Fibroblast of gingiva (primary cell): ENCODE data around the gene API5.
"Not testable (repeated sequence)": the region's sequence is repeated elsewhere in the genome, so short reads cannot be mapped to it uniquely, and the experiment has no call there.

ENCODE experiments used
- DNase-seq: peaks from one replicate; pipeline ENCODE4 v3.0.0-alpha.2; 2011; ENCODE audit warnings: low read depth

API5 gene

DNA sequence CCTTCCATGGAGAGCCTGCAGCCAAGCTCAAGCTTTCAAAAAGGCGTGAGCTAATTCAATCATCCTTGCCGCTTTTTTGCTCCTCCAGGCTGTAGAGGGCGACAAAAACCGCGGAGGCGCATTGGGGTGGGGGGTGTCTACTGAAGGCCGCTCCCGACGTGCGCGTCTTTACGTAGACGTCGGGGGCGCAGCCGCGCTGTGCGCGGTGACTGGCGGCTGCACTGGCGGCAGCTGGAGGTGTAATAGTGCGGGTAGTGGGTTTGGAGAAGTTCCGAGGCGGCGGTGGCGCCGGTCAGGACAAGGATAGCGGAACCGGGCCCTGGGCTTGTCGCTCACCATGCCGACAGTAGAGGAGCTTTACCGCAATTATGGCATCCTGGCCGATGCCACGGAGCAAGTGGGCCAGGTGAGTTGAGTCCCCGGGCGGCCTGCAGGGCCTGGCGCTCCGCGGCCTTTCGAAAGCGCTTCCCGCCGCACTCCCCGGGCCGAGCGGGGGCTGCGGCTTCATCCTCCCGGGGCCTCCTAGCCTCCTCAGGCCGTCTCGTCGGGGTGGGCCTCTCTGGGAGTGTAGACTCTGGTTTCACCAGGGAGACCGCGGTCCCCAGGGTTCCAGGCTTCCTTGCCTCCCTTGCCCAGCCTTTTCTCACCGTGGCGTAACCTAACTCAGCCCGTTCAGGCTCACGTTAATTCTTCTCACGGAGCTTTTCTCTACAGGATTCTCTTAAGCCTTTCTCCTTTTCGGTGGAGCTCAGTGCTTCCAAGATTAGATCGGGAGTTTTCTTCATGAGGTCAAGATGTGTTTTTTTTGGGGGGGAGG is at the start of gene API5:
TSS of gene API5 (plus strand) at position 206 of the 817 bp plus-strand sequence. CDS start at position 338, 132 bp downstream.
- peak; percentile 90 for DNase-seq

DNA sequence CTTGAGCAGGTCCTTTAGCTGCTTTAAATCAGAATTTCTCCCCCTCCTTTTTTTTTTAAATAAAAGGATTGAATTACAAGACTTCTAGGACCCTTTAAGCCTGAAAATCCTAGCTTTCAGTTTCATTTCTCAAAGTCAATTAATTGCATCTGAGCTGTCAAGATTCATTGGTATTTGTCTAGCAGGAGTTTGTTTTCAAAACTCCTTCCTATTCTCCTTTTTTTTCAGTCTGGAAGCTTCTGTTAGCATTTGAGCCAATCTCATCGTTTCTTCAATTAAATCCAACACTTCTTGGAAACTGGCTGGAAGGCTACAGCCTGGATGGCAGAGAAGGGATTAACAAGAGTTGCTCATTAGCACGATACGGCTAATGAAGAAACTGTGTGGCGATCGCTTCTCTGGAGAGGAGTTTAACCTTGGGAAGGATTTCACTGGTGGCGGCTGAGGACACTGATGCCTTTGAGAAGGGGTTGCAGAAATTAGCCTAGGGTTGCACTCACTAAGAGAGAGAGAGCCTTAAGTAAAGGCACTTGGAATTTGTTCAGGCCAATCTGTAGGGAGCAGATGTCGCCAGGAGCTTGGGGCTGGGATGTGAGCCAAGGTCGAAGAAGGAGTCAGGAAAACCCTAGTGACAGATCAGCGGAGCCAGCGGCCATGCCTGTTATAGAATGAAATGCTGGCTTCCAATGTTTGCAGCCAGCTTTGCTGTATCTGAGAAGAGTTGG is 43.8 kb upstream of the API5 start:
- no peak for DNase-seq

DNA sequence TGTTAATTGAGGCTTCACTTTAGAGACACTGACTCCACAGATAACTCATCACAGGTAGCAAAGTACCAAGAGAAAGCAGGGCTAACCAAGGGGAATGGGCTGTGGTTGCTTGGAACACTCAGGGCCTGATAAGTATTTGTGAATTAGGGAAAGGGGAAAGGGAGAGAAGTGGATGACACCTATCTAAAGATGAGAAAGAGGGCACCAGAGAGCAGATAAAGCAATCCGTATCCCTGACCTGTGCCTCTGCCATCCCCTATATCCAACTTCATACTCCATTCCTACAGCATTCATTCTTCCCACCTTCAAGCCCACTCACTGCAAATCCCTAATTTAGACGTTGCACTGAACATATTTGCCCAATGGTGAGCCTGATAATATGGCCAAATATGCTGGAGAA is 43.0 kb upstream of the API5 start:
- no peak for DNase-seq

DNA sequence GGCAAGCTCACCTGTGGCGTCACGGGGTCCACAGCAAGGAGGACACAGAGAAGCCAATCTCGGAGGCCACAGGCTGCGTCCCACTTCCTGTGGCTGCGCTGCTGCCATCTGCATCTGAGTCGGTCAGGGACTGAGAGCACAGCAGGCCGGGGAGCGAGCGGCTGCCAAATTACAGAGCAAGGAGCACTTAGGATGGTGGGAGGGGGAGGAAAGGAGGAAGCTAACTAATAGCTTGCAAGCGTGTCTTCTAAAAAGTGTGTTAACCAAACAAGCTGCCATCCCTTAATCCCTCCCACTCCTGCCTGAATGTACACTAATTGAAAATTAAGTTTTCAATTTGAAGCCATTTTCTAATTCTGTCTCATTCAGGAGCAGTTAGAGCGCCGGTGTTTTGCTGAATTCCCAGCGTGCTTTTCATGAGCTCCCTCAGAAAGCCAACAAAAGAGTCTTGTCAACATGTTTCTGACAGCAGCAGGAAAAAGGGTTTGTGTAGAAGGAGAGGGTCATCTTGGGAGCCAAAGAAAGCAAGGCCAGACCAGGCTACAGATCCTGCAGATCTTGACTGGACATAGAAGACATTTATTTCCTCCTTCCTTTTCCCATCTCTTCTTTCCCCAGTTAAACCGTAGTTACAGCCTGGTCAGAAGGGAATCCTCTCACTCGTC is 42.4 kb upstream of the API5 start:
- no peak for DNase-seq

DNA sequence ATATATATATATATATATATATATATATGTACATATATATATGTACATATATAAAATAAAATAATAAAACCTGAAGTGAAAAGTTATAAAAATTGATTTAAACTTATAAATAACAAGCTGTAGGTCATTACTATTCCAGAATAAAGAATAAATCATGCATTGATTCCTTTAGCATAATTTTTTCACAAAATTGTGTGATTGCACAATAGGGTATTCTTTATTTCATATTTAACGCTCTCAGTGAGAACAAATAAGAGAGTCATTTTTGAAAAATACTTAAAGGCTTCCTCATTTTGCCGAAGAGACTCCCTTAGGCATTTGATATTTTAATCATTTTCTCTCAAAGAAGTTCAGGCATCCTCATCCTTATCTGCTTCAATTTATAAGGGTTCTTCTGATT is 41.3 kb upstream of the API5 start:
- DNase-seq = no peak

DNA sequence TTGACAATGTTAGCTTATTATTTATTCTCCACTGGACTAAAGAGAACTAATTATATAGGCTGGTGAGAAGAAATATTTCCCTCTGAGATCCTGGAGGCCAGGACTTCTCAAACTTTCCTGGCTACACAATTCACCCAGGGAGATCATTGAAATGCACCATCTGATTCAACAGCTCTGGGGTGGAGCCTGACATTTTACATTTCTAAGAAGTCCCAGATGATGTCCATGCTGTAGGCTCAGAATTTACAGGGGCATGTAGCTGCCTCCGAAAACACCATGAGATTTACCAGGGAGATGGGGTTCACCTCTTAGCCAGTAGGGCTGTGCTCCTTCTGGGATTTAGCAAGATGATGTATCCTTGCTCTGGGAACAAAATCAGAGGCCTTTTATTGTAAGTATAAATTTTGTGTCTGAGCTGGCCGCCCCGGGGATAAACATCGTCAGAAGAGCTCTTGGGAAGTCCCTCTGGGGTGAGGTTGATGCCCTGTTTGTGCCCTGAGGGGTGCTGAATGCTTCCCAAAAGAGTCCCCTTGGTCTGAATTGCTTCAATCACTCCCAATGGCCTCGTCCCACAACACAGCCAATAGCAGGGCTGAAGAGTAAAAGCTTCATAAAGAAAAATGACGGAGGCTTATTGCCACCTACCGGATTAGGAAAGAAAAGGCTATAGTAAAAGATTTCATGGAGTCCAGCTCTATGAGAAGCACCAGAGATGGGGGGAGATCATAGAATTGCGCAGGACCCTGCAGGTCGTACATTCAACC is 33.4 kb upstream of the API5 start:
- no peak for DNase-seq

DNA sequence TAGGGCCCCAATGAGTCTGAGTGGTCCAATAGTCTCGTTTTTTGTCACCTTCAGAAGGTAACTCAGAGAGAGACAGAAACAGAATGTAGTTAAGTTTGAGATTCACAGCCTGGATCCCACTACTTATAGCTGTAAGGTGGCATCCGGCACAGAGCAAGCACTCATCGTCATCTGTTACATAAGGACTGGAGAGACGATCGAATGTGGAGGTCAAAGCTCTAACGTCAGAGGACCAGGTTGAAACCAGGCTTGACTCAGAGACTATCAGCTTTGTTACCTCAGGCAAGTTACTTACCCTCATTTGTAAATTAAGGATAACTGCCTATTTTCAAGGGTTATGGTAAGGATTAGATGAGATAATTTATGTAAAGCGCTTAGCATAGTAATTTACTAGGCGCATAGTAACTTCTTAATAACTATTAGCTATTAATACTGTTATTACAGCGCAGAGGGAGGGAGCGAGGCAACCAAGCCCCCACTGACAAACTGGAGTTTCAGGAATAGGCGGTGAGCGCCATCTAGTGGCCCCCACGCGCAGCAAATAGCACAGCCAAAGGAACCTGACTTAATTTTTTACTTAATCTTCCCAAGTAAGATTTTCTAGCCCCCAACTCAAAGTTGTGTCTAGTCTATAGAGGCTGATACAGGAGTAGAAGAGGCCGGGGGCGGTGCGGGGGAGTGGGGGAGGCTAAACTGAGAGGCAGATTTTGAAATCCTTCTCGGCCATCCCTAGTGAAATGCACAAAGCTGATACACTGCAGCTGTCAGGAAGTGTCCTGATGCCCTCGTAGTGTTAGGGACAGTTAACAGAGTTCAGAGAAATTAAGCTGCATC is 29.0 kb upstream of the API5 start:
- DNase-seq = peak; percentile 6

DNA sequence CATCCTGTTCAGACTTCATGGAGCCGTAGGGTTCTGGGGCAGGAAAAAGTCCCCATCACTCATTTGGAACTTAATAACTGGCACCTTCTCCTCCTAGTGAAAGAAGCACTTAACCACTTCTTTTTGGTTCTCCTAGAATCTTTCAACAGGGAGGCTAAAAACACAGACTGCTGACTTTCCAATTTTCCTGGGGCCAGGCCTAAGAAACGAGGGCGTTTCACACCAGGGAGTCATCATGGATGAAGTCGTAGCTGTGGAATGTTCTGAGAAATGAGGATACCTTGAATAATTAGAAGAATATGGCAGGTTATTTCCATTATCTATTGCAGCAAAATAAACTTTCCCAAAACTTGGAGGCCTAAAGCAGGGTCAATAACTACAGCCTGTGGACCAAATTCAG is 26.0 kb upstream of the API5 start:
- no peak for DNase-seq

DNA sequence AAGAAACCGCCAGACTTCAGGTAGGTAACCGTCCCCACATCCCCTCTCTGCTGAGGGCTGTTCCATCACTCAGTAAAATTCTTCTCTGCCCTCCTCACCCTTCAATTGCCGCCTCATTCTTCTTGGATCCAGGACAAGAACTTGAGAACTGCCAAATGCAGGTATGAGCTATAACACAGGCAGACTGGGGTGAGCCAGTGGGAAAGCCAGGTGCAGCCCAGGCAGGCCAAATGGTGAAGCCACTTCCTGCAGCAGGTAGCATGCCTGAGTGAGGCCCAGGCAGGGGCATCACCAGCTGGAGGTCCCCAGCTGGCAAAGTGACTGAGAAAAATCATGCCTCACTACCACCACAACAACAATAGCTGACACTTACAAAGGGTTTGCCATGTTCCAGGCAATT is 22.4 kb upstream of the API5 start:
- DNase-seq = no peak

DNA sequence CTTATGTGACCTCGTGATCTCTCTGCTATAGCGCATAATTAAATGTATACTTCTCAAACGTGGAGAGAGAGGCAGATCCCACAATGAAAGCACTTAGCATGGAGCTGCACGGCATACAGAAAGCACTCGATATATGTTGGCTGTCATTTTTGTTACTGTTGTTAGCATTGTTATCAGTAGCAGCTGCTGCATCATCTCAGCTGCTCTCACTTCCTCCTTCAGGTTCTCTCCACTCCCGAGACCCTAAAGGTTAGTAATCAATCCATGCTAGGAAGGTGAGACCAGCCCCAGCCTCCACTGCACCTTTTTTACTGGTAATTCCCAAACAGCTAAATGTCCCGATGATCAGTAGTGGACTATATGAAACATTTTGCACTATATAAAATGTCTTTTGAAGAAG is 13.4 kb upstream of the API5 start:
- no peak for DNase-seq

DNA sequence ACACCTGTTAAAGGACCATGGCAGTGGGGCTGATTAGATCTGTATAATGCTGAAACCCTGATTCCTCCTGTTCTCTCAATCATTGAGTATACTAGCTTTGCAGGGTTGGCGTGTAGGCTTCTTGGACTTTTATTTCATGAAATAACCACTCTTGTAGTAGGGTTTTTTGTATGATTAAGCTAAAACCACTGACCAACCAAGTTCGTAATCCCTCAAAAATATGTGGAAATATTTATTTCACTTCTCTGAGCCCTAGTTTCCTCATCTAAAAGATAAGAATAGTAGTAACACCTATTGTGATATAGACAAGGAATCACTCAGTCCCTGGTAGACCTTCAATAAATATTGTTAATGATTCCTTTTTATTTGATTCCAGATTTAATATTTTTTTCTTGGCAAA is 4.2 kb downstream of the API5 start:
- no peak for DNase-seq

DNA sequence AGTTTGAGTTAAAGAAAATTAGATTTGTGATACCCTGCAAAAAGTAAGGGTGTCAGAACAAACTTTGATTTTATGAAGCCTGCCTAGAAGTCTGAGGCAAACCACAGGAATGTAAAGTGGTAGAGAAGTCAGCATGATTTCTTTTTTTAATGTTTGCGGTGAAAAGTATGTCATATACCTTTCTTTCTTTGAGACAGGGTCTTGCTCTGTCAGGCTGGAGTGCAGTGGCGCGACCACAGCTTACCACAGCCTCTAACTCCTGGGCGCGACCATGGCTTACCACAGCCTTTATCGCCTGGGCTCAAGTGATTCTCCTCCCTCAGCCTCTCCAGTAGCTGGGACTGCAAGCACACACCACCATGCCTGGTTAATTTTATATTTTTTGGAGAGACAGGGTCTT is 4.7 kb downstream of the API5 start:
- DNase-seq = no peak

DNA sequence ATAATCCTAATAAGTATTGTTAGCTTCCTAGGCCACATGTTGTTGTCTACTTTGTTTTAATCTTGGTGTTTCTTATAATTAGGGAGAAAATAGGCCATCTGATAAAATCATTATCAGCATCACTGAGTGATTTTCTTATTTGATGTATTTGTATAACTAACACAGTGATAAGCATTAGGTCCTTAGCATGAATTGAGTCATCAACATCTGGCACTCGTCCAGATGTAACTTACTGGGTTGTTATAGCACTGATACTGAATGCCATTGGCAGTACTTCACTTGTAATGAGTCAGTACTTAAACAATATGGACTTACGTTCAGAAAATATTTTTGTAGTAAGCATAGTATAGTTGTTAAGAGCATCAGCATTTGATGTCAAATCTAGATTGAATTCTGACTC is 16.2 kb downstream of the API5 start:
- peak; percentile 68 for DNase-seq

DNA sequence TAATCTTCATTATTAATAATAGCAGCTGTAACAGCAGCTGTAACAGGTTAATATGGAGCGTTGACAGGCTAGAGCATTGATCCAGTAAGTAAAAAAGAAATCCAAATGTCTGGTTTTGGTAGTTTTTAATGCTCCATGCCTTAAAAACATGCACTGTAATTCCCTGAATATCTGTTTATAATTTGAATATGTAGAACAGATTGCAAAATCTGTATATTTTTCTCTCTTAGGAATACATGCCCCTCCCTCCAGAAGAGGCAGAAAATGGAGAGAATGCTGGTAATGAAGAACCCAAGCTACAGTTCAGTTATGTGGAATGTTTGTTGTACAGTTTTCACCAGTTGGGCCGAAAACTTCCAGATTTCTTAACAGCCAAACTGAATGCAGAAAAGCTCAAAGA is 16.7 kb downstream of the API5 start:
- DNase-seq = no peak

DNA sequence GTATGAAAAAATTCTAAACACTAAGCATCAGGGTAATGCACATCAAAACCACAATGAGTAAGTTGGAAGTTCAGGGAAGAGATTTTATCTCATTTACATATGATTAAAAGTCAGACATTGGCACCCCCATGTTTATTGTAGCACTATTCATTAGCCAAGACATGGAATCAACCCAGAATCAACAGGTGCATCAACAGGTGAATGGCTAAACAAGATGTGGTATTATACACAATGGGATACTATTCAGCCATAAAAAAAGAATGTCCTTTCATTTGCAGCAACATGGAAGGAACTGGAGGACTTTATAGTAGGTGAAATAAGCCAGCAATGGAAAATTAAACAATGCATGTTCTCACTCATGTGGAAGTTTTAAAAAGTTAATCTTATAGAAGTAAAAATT is 29.4 kb downstream of the API5 start:
- no peak for DNase-seq

DNA sequence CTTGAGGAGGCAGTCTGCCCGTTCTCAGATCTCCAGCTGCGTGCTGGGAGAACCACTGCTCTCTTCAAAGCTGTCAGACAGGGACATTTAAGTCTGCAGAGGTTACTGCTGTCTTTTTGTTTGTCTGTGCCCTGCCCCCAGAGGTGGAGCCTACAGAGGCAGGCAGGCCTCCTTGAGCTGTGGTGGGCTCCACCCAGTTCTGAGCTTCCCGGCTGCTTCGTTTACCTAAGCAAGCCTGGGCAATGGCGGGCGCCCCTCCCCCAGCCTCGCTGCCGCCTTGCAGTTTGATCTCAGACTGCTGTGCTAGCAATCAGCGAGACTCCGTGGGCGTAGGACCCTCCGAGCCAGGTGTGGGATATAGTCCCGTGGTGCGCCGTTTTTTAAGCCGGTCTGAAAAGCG is 39.6 kb downstream of the API5 start:
- DNase-seq = not testable (repeated sequence)

DNA sequence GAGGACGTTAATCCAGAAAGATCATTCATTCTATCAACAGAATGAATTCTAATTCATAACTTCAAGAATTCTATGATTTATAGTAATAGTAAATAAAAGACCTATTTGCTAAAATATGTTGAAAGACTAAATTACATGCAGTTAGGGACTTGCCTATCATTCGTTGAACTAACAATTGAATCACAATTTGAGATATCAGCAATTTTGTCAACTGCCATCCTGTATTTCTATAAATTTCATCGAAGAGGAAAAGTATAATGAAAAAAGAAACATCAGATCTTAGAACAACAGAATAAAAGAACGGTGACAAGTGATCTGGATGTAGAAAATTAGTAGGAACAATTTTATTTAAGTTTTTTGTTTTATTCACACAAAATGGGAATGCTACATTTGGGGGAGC is 42.5 kb downstream of the API5 start:
- DNase-seq = no peak

DNA sequence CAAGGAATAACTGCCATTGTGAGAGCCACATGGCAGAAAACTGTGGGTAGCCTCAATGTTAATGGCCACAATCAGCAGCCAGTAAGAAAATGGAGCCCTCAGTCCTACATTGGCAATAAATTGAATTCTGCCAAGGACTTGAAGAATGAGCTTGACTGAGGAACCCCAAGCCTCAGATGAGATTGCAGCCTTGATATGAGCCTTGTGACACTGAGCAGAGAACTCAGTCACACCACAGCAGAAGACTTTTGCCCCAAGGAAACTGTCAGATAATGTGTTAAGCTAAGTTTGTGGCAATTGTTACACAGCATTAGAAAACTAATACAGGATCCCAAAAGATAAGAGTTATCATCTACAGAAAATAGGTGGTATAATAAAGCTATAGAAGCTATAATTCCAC is 44.5 kb downstream of the API5 start:
- DNase-seq = no peak

DNA sequence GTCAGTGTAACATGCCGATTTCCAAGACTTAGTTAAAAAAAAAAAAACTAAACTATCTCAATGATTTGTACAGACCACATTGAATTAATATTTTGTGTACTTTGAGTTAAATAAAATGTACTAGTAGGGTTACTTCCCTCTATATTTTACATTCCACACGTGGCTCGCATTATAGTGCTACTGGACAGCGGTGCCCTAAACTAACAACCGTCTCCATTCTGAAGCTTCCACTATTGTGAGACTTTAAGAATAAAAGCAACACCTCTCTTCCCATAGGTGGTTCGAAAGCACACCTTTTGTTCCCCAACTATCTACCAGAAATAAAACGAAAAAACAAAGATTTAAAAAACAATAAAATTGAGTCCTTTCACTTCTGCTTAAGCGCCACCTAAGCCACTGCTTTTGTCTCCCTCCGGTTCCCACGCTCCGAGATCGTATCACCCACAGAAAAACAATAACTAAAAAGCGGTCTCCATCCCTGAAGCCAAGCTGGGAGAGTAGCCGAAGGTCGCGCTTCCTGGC is 46.5 kb downstream of the API5 start:
- DNase-seq = no peak

DNA sequence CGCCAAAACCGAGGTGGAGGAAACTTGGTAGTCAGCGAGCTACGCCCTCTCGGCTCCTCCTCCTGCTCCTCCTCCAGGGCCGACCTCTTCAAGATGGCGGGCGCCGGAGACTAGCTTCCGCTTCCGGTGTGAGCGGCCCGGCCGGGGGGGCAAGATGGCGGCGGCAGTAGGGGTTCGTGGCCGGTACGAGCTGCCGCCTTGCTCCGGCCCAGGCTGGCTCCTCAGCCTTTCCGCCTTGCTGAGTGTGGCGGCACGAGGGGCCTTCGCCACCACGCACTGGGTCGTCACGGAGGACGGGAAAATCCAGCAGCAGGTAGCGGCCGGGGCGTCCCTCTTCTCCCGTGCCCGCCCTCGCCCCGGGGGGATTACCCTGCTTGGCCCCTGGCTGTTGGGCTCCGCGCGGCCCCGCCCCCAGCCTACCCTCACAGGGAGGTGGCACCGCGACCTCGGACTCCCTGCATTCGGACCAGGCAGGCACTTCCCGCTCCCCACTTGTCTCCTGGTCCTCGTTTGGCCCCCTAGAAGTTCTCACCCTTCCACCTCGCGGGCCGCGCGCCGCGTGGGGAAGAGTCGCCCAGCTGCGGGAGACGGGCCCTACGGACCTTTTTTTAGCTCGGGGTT is 47.1 kb downstream of the API5 start, which contains the start of gene TTC17:
TSS of gene TTC17 (plus strand) at position 120 of the 621 bp plus-strand sequence. CDS start at position 155, 35 bp downstream.
- DNase-seq = peak; percentile 87

DNA sequence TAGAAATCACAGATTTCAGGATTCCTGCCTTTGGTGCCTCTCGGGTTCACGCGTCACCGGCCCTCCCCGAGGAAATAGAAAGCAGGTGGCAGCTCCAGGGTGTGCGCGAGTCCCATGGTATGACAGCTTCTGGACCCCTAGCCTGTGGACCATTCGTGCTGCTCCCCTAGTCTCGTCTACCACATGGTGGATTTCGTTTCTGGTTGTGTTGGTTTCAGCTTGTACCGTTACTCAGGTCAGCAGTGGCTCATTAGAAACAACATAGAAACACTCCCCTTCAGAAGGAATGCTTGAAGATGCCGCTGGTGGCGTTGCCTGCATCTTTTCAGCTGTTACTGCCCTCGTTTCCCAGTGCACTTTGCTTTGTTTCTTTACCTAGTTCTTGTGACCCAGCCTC is 47.6 kb downstream of the API5 start:
- peak; percentile 12 for DNase-seq
